AG09319 (cell line): ENCODE results near the gene ZSCAN31.
A peak's percentile ranks its signal among the peaks of the same experiment; 100 is the strongest.

Experiments used
- DNase-seq: peaks from one replicate; pipeline ENCODE4 v3.0.0-alpha.2; 2010; ENCODE audit warnings: low read depth; ENCODE audit errors: extremely low read depth
- TF ChIP-seq, protein P1 (sequence below): IDR thresholded peaks from 2 replicates; pipeline ENCODE4 v1.5.1; 2011; ENCODE audit warnings: low read depth, mild to moderate bottlenecking, inconsistent platforms, low read length, moderate library complexity

The ZSCAN31 gene

GRCh38 chr6:28357036-28357435, 21.1 kb upstream of the ZSCAN31 start:
- TF ChIP-seq, protein P1, sequence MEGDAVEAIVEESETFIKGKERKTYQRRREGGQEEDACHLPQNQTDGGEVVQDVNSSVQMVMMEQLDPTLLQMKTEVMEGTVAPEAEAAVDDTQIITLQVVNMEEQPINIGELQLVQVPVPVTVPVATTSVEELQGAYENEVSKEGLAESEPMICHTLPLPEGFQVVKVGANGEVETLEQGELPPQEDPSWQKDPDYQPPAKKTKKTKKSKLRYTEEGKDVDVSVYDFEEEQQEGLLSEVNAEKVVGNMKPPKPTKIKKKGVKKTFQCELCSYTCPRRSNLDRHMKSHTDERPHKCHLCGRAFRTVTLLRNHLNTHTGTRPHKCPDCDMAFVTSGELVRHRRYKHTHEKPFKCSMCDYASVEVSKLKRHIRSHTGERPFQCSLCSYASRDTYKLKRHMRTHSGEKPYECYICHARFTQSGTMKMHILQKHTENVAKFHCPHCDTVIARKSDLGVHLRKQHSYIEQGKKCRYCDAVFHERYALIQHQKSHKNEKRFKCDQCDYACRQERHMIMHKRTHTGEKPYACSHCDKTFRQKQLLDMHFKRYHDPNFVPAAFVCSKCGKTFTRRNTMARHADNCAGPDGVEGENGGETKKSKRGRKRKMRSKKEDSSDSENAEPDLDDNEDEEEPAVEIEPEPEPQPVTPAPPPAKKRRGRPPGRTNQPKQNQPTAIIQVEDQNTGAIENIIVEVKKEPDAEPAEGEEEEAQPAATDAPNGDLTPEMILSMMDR: no peak
- DNase-seq: no peak

DNA sequence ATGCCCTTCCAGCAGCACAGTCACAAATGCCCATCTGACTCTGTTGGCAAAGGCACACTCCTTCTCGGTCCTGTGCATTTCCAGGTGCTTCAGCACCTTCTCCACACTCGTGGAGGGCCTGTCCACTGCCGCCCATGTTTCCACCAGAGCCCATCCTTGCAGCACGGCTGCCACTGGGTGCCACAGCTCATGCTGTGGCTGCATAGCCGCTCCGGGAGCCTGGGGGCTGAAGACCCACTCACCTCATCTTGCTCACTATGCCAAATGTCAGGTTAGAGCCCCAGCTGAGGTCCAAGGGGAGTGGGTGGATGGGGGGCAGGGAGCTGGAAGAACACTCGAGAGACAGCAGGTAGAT, 20.7 kb upstream of the ZSCAN31 start:
- TF ChIP-seq, protein P1: no peak
- DNase-seq: no peak

DNA sequence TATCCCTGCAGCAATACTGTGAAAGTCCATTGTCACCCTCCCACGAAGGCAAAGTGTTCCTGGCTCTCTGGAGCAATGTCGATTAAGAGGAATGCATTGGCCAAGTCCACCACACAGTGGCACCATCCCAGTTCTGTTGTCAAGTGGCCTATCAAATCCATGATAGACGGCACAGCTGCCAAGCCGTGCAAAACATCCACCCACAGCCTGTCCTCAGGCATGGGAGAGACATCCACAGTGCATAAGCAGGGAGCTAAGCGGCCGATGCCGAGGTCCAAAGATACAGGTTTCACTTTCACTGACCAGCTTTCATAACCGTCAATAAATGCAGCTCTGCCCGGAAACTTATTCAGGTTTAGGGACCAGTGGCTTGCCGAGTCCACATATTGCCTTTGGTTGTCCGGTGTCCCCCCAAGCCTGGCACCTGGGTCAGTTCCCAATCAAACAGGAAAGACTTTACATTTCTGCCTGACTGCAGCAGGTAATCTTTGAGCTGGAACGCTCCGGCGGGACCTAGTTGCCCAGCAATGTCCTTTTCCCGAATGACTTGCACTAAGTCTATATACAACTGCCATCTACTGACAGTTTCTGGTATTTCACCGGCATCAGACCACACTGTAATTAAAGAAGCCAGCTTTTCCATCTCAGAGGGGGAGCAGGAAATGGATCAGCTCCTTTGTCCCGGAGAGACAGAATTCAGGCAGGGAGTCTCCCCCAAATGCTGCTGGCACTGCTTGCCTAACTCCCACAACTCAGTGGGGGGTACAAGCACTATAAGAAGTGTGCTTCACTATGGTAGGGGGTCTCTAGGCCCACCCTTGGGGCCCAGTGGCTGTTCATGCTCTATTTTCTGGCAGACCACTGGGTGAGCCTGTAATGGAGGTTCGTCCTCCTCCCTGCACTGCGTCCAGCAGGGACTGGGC, 20.1 kb upstream of the ZSCAN31 start:
- peak; percentile 67 for DNase-seq
- TF ChIP-seq, protein P1: peak; percentile 71

DNA sequence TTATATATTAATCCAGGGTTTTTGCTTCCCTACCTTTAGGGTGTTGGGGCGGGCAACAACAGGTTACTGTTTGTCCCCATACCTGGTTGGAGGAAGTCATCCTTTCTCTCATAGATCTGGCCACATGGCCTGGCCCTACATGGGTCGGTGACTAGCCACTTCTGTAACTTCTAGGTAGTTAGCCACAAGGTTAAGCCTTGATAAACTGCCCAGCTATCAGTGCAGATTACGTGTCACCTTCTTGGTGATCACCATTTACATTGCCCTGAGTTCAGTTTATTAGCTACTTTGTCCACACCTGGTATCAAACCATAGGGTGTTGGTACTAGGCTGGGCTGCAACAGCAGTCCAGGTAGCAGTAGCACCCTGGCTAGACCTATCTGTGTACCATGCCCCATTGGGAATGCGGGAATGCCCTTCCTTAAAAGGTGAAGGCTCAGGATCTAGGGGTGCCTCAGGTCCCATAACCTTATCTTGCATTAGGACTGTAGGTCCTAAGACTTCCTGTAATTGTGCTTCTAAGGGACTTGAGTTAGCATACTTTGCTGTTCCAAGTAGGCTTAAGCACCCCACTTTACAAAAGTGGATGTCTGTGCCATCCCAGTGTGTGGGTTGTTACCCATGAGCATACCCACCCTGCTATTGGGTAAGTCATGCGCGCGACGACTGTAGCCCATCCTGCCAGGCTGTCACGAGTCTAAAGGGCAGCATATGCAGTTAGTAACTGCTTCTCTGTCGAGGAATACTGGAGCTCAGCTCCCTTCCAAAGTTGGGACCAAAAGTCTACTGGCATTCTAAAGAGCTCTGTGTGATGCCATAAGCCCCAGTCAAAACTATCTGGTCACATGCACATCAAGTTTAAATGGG, 19.0 kb upstream of the ZSCAN31 start:
- TF ChIP-seq, protein P1: no peak
- no peak for DNase-seq

DNA sequence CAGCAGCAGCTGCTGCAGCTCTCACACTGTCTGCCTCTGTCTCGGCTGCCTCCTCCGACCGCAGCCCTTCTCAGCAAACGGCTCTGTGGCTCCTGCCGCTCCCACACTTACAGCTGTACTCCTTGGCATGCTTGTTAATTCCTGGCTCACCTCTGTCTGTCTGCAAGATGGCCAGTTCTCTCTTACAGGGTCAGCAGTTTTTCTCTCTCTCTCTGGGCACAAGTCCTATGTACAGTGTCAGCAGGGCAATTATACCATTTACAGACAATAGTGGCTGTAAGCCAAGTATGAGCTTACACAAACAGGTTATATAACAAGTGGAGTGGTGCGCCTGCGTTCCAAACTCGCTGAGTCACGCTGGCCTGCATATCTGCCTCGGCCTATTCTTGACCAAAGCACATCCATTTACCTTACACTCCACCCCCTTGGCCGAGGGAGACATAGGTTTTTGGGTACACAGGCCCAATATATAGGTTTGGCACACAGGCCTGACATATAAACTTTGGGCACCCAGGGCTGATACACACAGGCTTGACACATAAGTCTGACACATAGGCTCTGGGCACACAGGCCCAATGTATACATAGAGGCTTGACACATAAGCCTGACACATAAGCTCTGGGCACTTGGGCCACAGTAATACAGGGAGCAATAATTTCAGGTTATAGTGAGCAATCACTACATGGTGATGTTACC, 18.2 kb upstream of the ZSCAN31 start:
- DNase-seq: no peak
- TF ChIP-seq, protein P1: no peak

DNA sequence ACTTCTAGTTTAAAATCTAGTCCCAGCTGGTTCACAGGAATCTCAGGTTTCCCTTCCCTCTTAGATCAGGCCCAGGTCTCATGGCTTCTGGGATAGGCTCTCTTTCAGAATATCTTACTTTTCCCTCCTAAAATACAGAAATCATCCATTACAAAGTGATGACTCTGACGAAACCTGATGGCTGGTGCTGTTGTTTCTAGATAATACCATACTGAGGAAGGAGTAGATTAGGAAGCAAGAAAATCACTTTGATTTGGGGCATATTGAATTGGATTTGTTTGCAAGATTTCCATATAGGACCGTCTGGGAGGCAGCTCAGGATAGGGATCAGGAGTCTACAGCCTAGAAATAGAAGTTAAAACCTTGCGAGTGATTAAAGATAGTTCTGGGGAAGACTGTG, 17.4 kb upstream of the ZSCAN31 start:
- no peak for DNase-seq
- TF ChIP-seq, protein P1: no peak

DNA sequence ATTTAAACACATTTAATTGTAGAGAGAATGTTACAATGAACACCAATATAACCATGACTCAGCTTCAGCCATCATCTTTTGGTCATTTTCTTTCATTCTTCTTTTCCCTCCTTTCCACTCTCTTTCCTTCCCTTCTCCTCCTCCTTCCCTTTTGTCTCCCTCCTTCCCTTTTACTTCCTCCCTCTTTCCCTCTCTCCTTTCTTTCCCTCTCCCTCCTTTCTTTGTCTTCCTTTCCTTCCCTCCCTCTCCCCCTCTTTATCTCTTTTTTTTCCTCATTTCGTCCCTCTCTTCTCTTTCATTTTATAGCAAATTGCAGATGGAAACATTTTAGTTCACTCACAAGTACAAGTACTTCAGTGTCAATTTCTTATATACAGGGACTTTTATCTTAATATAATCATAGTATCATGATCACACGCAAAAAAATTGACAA, 15.6 kb upstream of the ZSCAN31 start:
- TF ChIP-seq, protein P1: no peak
- no peak for DNase-seq
